Smooth muscle cell (in vitro differentiated cells): ENCODE measurements around the gene KCNK10. TPM values are rescaled to one million over a fixed set of nuclear protein-coding genes. Genes with fewer than 3 reads are reported as not detected.

Experiments
- DNase-seq: peaks from one replicate; lab custom pipeline; 2025; ENCODE audit not compliant: unreplicated experiment; lab: John Stamatoyannopoulos, UW
- H2AFZ ChIP-seq: fragments of 200-600 bp; sonication (generic); 2 replicates; pipeline ENCODE4 v1.6.0; 2016; ENCODE audit warnings: antibody characterized with exemption, low read depth, mild to moderate bottlenecking
- H3F3A ChIP-seq: fragments of 200-600 bp; sonication (generic); 2 replicates; pipeline ENCODE4 v1.6.0; 2017; ENCODE audit warnings: antibody characterized with exemption, low read depth
- H3K27ac ChIP-seq: fragments of 200-600 bp; sonication (generic); 2 replicates; pipeline ENCODE4 v1.5.1; 2016; ENCODE audit warnings: low read depth, mild to moderate bottlenecking
- H3K27me3 ChIP-seq: fragments of 200-600 bp; sonication (generic); 2 replicates; pipeline ENCODE4 v1.6.1; 2016; ENCODE audit warnings: low read depth, mild to moderate bottlenecking
- H3K36me3 ChIP-seq: fragments of 200-600 bp; sonication (generic); 2 replicates; pipeline ENCODE4 v1.5.1; 2016; ENCODE audit warnings: low read depth
- H3K4me1 ChIP-seq: fragments of 200-600 bp; sonication (generic); 2 replicates; pipeline ENCODE4 v1.5.1; 2016; ENCODE audit warnings: low read depth
- H3K4me2 ChIP-seq: fragments of 200-600 bp; sonication (generic); 2 replicates; pipeline ENCODE4 v1.6.0; 2016; ENCODE audit warnings: mild to moderate bottlenecking
- H3K4me3 ChIP-seq: fragments of 200-600 bp; sonication (generic); 2 replicates; pipeline ENCODE4 v1.5.1; 2016; ENCODE audit warnings: mild to moderate bottlenecking
- H3K79me2 ChIP-seq: fragments of 200-600 bp; sonication (generic); 2 replicates; pipeline ENCODE4 v1.6.0; 2016; ENCODE audit warnings: low read depth, mild to moderate bottlenecking
- H3K9ac ChIP-seq: fragments of 200-600 bp; sonication (generic); 2 replicates; pipeline ENCODE4 v1.6.0; 2016; ENCODE audit warnings: low read depth
- H3K9me3 ChIP-seq: fragments of 200-600 bp; sonication (generic); replicated peaks from 2 replicates; pipeline ENCODE4 v1.5.1; 2016; ENCODE audit warnings: low read depth
- H4K20me1 ChIP-seq: fragments of 200-600 bp; sonication (generic); 2 replicates; pipeline ENCODE4 v1.6.0; 2016; ENCODE audit warnings: low read depth
- WGBS: methylation state at CpG from one replicate; pipeline ENCODE4 v1.1.7; 2016; ENCODE audit warnings: low lambda C conversion rate; 5-methylcytosine and 5-hydroxymethylcytosine counted together
- polyA plus RNA-seq: library from polyadenylated mRNA; unstranded; fragments of >200 nt; fragmentation: Nextera tagmentation; extraction: Ambion mirVana; gene quantifications from 2 replicates; pipeline ENCODE4 v1.2.1, GENCODE V29; 2016
- total RNA-seq: library from RNA; depleted of rRNA; stranded (reverse); fragments of >200 nt; gene quantifications from 2 replicates; pipeline ENCODE4 v1.2.3, GENCODE V29; 2014
- TF ChIP-seq, protein P1 (sequence below): fragments of 200-600 bp; sonication (generic); IDR thresholded peaks from 2 replicates; pipeline ENCODE4 v1.5.1; 2017; ENCODE audit warnings: borderline replicate concordance, mild to moderate bottlenecking, antibody characterized with exemption; ENCODE audit not compliant: insufficient read depth, poor library complexity, severe bottlenecking

The KCNK10 gene
- total and polyA plus RNA-seq, 2 experiments from 2014 or later, result not detected

- Histone ChIP-seq H3F3A (no peaks in the 10 kb centered on the region), H2AFZ (no peak overlapping the region), H3K4me3 (no peak overlapping the region), H3K9me3 (no peaks in the 10 kb centered on the region), H3K4me2 (no peak overlapping the region), H3K4me1 (no peaks in the 10 kb centered on the region), H3K27ac (no peak overlapping the region), H4K20me1 (no peaks in the 10 kb centered on the region), H3K79me2 (no peaks in the 10 kb centered on the region), H3K9ac (no peak overlapping the region), H3K27me3 (peaks cover 97% of the 10 kb centered on the region), H3K36me3 (no peaks in the 10 kb centered on the region)
- DNase-seq, result no peak
- TF ChIP-seq, protein P1, sequence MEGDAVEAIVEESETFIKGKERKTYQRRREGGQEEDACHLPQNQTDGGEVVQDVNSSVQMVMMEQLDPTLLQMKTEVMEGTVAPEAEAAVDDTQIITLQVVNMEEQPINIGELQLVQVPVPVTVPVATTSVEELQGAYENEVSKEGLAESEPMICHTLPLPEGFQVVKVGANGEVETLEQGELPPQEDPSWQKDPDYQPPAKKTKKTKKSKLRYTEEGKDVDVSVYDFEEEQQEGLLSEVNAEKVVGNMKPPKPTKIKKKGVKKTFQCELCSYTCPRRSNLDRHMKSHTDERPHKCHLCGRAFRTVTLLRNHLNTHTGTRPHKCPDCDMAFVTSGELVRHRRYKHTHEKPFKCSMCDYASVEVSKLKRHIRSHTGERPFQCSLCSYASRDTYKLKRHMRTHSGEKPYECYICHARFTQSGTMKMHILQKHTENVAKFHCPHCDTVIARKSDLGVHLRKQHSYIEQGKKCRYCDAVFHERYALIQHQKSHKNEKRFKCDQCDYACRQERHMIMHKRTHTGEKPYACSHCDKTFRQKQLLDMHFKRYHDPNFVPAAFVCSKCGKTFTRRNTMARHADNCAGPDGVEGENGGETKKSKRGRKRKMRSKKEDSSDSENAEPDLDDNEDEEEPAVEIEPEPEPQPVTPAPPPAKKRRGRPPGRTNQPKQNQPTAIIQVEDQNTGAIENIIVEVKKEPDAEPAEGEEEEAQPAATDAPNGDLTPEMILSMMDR, result no peak
- 46% methylated on average over 25 of the region's 25 CpGs for WGBS
Observed at GRCh38 chr14:88321692-88322503, 1.2 kb downstream of the KCNK10 start.

DNA sequence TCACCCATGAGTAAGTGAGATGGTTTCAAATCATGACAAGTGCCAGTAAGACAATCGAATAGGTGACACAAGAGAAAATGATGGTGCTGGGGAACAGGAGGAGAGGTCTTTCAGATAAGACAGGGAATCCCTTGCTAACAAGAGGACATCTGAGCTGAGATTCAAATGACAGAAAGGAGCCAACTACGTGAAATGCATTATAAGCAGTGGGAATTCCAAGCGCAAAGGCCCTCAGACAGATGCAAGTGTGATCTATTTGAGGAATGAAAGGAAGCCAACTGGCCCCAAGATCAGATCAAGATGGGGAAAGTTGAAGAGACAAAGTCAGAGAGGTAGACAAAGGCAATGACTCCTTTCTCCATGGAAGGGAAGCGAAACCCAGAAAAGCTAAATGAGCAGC, 4.7 kb downstream of the KCNK10 start:
- H3K27ac ChIP-seq, result no peak overlapping the region
- H3K36me3 ChIP-seq, result no peaks in the 10 kb centered on the region
- no peak overlapping the region for H3K9ac ChIP-seq
- H3K27me3 ChIP-seq, result peaks cover 62% of the 10 kb centered on the region
- no peak overlapping the region for H2AFZ ChIP-seq
- no peak overlapping the region for H3K4me3 ChIP-seq
- H3K4me2 ChIP-seq, result no peak overlapping the region
- no peaks in the 10 kb centered on the region for H3K79me2 ChIP-seq
- TF ChIP-seq, protein P1, result no peak
- H3F3A ChIP-seq, result no peaks in the 10 kb centered on the region
- H3K9me3 ChIP-seq, result no peaks in the 10 kb centered on the region
- WGBS, result 73% methylated on average over 4 of the region's 4 CpGs
- DNase-seq, result no peak
- no peaks in the 10 kb centered on the region for H4K20me1 ChIP-seq
- H3K4me1 ChIP-seq, result no peaks in the 10 kb centered on the region

DNA sequence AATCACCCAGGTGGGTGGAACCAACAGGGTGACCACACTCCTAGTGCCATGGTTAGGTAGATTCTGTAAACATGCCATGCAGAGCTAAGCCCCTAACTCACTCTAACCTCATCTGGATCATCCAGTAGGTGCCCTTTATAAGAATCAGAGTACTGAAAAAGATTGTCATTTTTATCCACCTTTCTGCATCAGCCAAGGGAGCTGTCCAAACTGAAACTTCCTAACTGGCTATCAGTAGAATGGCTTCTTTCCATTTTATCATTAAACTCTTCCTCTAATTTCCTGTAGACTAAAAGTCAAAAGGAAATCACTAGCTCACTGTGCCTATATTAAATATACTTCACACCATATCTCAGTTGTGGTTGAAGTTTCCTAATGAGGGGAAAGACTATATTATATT, 6.5 kb downstream of the KCNK10 start:
- TF ChIP-seq, protein P1, result no peak
- Histone ChIP-seq H3K79me2 (no peaks in the 10 kb centered on the region), H3F3A (no peaks in the 10 kb centered on the region), H3K4me1 (peaks cover 9% of the 10 kb centered on the region), H2AFZ (no peak overlapping the region), H3K27me3 (peaks cover 44% of the 10 kb centered on the region), H3K4me2 (no peak overlapping the region), H3K9me3 (no peaks in the 10 kb centered on the region), H3K36me3 (no peaks in the 10 kb centered on the region), H3K27ac (no peak overlapping the region), H3K4me3 (no peak overlapping the region), H4K20me1 (no peaks in the 10 kb centered on the region), H3K9ac (no peak overlapping the region)
- no peak for DNase-seq

GRCh38 chr14:88312257-88312656, 10.8 kb downstream of the KCNK10 start:
- no peak overlapping the region for H2AFZ ChIP-seq
- no peak overlapping the region for H3K4me3 ChIP-seq
- no peaks in the 10 kb centered on the region for H3F3A ChIP-seq
- no peaks in the 10 kb centered on the region for H3K79me2 ChIP-seq
- H3K36me3 ChIP-seq, result no peaks in the 10 kb centered on the region
- peaks cover under 1% of the 10 kb centered on the region for H3K27me3 ChIP-seq
- peaks cover 27% of the 10 kb centered on the region for H3K4me1 ChIP-seq
- TF ChIP-seq, protein P1, result no peak
- H4K20me1 ChIP-seq, result no peaks in the 10 kb centered on the region
- no peaks in the 10 kb centered on the region for H3K9me3 ChIP-seq
- DNase-seq, result no peak
- 85% methylated on average over 6 of the region's 6 CpGs for WGBS
- H3K27ac ChIP-seq, result no peak overlapping the region
- no peak overlapping the region for H3K4me2 ChIP-seq
- H3K9ac ChIP-seq, result no peak overlapping the region
